GM23338 (cell line): ENCODE measurements around the gene G6PC3. TPM values are rescaled to one million over a fixed set of nuclear protein-coding genes. Genes with fewer than 3 reads are reported as not detected.
A peak's percentile ranks its signal among the peaks of the same experiment; 100 is the strongest.

Experiments used
- ATAC-seq: fragments of 200-7000 bp; cut with Tn5 transposase; 3 replicates; pipeline ENCODE4 v1.9.1; 2020
- DNase-seq: peaks from one replicate; pipeline ENCODE4 v3.0.0-alpha.2; 2015; ENCODE audit warnings: low spot score
- H2AFZ ChIP-seq: fragments of 200-600 bp; sonication (generic); 2 replicates; pipeline ENCODE4 v1.8.0; 2016; ENCODE audit warnings: antibody characterized with exemption, mild to moderate bottlenecking, moderate library complexity
- H3F3A ChIP-seq: fragments of 200-600 bp; sonication (generic); replicated peaks from 2 replicates; pipeline ENCODE4 v1.8.0; 2017; ENCODE audit warnings: antibody characterized with exemption, mixed run types, low read depth
- H3K27ac ChIP-seq: fragments of 200-600 bp; sonication (generic); 2 replicates; pipeline ENCODE4 v1.6.1; 2016; ENCODE audit warnings: low read depth
- H3K27me3 ChIP-seq: fragments of 200-600 bp; sonication (generic); 2 replicates; pipeline ENCODE4 v1.8.0; 2016; ENCODE audit warnings: mild to moderate bottlenecking, mixed run types, moderate library complexity; ENCODE audit not compliant: insufficient read depth
- H3K36me3 ChIP-seq: fragments of 200-600 bp; sonication (generic); 2 replicates; pipeline ENCODE4 v1.8.0; 2016; ENCODE audit warnings: mild to moderate bottlenecking; ENCODE audit not compliant: insufficient read depth
- H3K4me1 ChIP-seq: fragments of 200-600 bp; sonication (generic); 2 replicates; pipeline ENCODE4 v1.8.0; 2016; ENCODE audit warnings: mild to moderate bottlenecking, moderate library complexity; ENCODE audit not compliant: insufficient read depth
- H3K4me2 ChIP-seq: fragments of 200-600 bp; sonication (generic); 2 replicates; pipeline ENCODE4 v1.7.1; 2017; ENCODE audit warnings: mixed run types
- H3K4me3 ChIP-seq: fragments of 200-600 bp; sonication (generic); 2 replicates; pipeline ENCODE4 v1.6.1; 2016; ENCODE audit warnings: mixed run types
- H3K79me2 ChIP-seq: fragments of 200-600 bp; sonication (generic); replicated peaks from 2 replicates; pipeline ENCODE4 v1.8.0; 2017; ENCODE audit warnings: mild to moderate bottlenecking; ENCODE audit not compliant: insufficient read depth
- H3K9me2 ChIP-seq: fragments of 200-600 bp; sonication (generic); 2 replicates; pipeline ENCODE4 v1.8.0; 2017; ENCODE audit not compliant: insufficient read depth
- H4K20me1 ChIP-seq: fragments of 200-600 bp; sonication (generic); replicated peaks from 2 replicates; pipeline ENCODE4 v1.8.0; 2017; ENCODE audit warnings: mild to moderate bottlenecking; ENCODE audit not compliant: insufficient read depth
- H3K27ac Mint-ChIP-seq: 2 replicates; pipeline ENCODE4 v1.8.0; 2020; ENCODE audit warnings: inconsistent platforms, mild to moderate bottlenecking, moderate library complexity, mixed read lengths
- H3K27me3 Mint-ChIP-seq: 3 replicates; pipeline ENCODE4 v1.8.0; 2022; ENCODE audit warnings: low read depth, mild to moderate bottlenecking, moderate library complexity, mixed read lengths, inconsistent platforms; ENCODE audit not compliant: insufficient read depth, poor library complexity
- H3K36me3 Mint-ChIP-seq: 3 replicates; pipeline ENCODE4 v1.8.0; 2021; ENCODE audit warnings: low read depth, mild to moderate bottlenecking, inconsistent platforms, moderate library complexity, mixed read lengths
- H3K4me1 Mint-ChIP-seq: 3 replicates; pipeline ENCODE4 v1.8.0; 2020; ENCODE audit warnings: mild to moderate bottlenecking, inconsistent platforms, mixed read lengths
- H3K4me3 Mint-ChIP-seq: 3 replicates; pipeline ENCODE4 v1.8.0; 2021; ENCODE audit warnings: moderate library complexity, mild to moderate bottlenecking, inconsistent platforms, mixed read lengths
- H3K9me3 Mint-ChIP-seq: 3 replicates; pipeline ENCODE4 v1.8.0; 2020; ENCODE audit warnings: moderate library complexity, mild to moderate bottlenecking, inconsistent platforms, mixed read lengths
- CREB1 ChIP-seq: fragments of 250-450 bp; sonication (Bioruptor Pico); IDR thresholded peaks from 2 replicates; pipeline ENCODE4 v1.5.0; 2020; ENCODE audit warnings: low read depth, mild to moderate bottlenecking, moderate library complexity
- ETS1 ChIP-seq: IDR thresholded peaks from 2 replicates; pipeline ENCODE4 v1.6.1; 2016; ENCODE audit warnings: antibody characterized with exemption
- NANOG ChIP-seq: IDR thresholded peaks from 2 replicates; pipeline ENCODE4 v1.6.1; 2016; ENCODE audit warnings: antibody characterized with exemption, borderline replicate concordance
- STAT1 ChIP-seq: IDR thresholded peaks from one replicate; pipeline ENCODE4 v1.6.1; 2016; ENCODE audit warnings: antibody characterized with exemption; ENCODE audit not compliant: unreplicated experiment
- polyA plus RNA-seq: library from polyadenylated mRNA; unstranded; fragments of >200 nt; fragmentation: Nextera tagmentation; extraction: Ambion mirVana; gene quantifications from 2 replicates; pipeline ENCODE4 v1.2.1, GENCODE V29; 2016
- total RNA-seq: library from RNA; depleted of rRNA; stranded (reverse); fragments of >200 nt; shearing (Covaris generic); gene quantifications from 2 replicates; pipeline ENCODE4 v1.2.3, GENCODE V29; 2014
- TF ChIP-seq, protein P1 (sequence below), 2 experiments: fragments of 200-600 bp in 1 of 2; sonication (generic) in 1 of 2; conservative IDR thresholded peaks; 2 replicates each; pipeline versions ENCODE4 v1.5.1 to v1.6.1; 2016 to 2017; ENCODE audit warnings: antibody characterized with exemption in 2 of 2, low read depth in 2 of 2, mild to moderate bottlenecking in 2 of 2, moderate library complexity in 1 of 2

G6PC3 gene
- total and polyA plus RNA-seq, 2 experiments from 2014 or later = 112 to 143 TPM

DNA sequence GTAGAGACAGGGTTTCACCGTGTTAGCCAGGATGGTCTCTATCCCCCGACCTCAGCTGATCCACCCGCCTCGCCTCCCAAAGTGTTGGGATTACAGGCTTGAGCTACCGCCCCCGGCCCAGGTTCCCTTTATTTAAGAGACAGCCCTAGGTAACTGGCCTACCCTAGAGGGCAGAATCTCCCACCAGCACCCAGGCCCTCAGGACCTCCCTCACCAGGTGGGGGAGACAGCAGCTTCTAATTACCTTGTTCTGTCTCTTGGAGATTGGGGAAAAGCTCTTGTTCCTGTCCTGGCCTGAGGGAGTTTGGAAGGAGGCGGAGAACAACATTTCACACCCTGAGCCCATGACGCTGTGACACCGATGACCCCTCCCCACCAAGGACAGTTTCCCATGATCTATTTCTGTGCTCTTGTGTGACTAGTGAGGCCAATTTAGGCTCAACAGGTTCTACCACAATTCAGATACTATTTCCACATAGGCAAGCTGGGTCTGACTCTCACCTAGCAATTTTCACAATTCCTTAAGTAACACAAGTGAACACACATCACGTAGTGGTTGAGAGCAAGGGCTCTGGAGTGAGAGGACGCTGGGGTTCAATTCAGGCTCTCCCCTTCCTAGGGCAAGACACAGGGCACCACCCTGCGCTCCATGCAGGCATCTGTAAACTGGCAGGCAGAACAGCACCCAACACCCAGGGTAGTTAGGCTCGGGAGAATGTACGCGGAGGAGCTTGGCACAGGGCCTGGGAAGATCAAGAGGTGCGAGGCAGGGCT is 32.5 kb downstream of the G6PC3 start:
- Histone ChIP-seq H3K79me2 (peaks cover 4% of the 10 kb centered on the region), H2AFZ (no peak overlapping the region), H3F3A (no peaks in the 10 kb centered on the region; the same call in 1 of the 2 replicates), H3K4me3 (no peak overlapping the region), H3K36me3 (no peaks in the 10 kb centered on the region), H3K27ac (peak overlapping the region; percentile 76; the same call in 1 of the 2 replicates), H3K27me3 (no peaks in the 10 kb centered on the region), H3K4me1 (peaks cover 7% of the 10 kb centered on the region), H3K4me2 (no peak overlapping the region), H4K20me1 (no peaks in the 10 kb centered on the region; the same call in 1 of the 2 replicates), H3K9me2 (no peaks in the 10 kb centered on the region)
- Mint-ChIP-seq H3K4me3 (no peak overlapping the region), H3K27me3 (peaks cover 7% of the 10 kb centered on the region), H3K9me3 (no peaks in the 10 kb centered on the region; the same call in 1 of the 3 replicates), H3K27ac (peak overlapping the region; percentile 88), H3K36me3 (peaks cover 4% of the 10 kb centered on the region; the same call in 1 of the 3 replicates), H3K4me1 (peaks cover 18% of the 10 kb centered on the region)
- TF ChIP-seq ETS1 (no peak), NANOG (no peak), STAT1 (no peak)
- TF ChIP-seq, protein P1, sequence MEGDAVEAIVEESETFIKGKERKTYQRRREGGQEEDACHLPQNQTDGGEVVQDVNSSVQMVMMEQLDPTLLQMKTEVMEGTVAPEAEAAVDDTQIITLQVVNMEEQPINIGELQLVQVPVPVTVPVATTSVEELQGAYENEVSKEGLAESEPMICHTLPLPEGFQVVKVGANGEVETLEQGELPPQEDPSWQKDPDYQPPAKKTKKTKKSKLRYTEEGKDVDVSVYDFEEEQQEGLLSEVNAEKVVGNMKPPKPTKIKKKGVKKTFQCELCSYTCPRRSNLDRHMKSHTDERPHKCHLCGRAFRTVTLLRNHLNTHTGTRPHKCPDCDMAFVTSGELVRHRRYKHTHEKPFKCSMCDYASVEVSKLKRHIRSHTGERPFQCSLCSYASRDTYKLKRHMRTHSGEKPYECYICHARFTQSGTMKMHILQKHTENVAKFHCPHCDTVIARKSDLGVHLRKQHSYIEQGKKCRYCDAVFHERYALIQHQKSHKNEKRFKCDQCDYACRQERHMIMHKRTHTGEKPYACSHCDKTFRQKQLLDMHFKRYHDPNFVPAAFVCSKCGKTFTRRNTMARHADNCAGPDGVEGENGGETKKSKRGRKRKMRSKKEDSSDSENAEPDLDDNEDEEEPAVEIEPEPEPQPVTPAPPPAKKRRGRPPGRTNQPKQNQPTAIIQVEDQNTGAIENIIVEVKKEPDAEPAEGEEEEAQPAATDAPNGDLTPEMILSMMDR (conservative IDR thresholded peaks at IDR 0.05; ENCODE audit: low read depth in 2 of 2) = peak in 1 of 2 experiments; percentile 46; a peak in 2 of 4 replicates
- ATAC-seq (peak; percentile 42), DNase-seq (no peak)

GRCh38 chr17:44105483-44105882 is 34.9 kb downstream of the G6PC3 start:
- Histone ChIP-seq H3K4me3 (no peak overlapping the region), H3K79me2 (peaks cover 10% of the 10 kb centered on the region), H3K27me3 (no peaks in the 10 kb centered on the region), H2AFZ (no peak overlapping the region), H3K4me1 (peaks cover 19% of the 10 kb centered on the region), H3K36me3 (no peaks in the 10 kb centered on the region), H3K4me2 (no peak overlapping the region), H4K20me1 (no peaks in the 10 kb centered on the region; the same call in none of the 2 replicates), H3K27ac (peak overlapping the region; percentile 19; the same call in 1 of the 2 replicates), H3F3A (0 out of 2 replicates have a peak, but pooled peaks cover 3% of the 10 kb centered on the region), H3K9me2 (no peaks in the 10 kb centered on the region)
- peaks cover 4% of the 10 kb centered on the region for H3K27me3 Mint-ChIP-seq
- H3K4me1 Mint-ChIP-seq = peaks cover 22% of the 10 kb centered on the region
- 0 out of 3 replicates have a peak, but pooled peaks cover 4% of the 10 kb centered on the region for H3K36me3 Mint-ChIP-seq
- H3K27ac Mint-ChIP-seq = no peak overlapping the region
- ATAC-seq (peak; percentile 14), DNase-seq (no peak)
- no peaks in the 10 kb centered on the region; the same call in 1 of the 3 replicates for H3K9me3 Mint-ChIP-seq
- H3K4me3 Mint-ChIP-seq = no peak overlapping the region
- TF ChIP-seq, protein P1 (conservative IDR thresholded peaks at IDR 0.05; ENCODE audit: low read depth in 2 of 2) = peak in 1 of 2 experiments; percentile 26; a peak in 1 of 4 replicates
- no peak for TF ChIP-seq NANOG
- no peak for TF ChIP-seq CREB1 (CRISPR knock-in tag)
